Natural killer cell (primary cell): ENCODE measurements around the gene TMEM87A. TPM values are rescaled to one million over a fixed set of nuclear protein-coding genes. Genes with fewer than 3 reads are reported as not detected.

Experiments
- ATAC-seq, 3 donors: fragments of 150-1000 bp in 2 of 3; fragments of 200-7000 bp in 1 of 3; cut with Tn5 transposase; 1 replicate in 1 of 3; 2 replicates in 2 of 3; pipeline ENCODE4 v1.10.0; 2021; ENCODE audit warnings: mild to moderate bottlenecking in 2 of 3, moderate library complexity in 2 of 3
- DNase-seq, 2 donors: peaks; one replicate each; pipeline versions ENCODE4 v3.0.0 to v3.0.0-alpha.2; 2013 to 2021; ENCODE audit warnings: mixed read lengths in 1 of 2
- H3K27ac ChIP-seq: one replicate; pipeline ENCODE4 v1.5.1; 2013; ENCODE audit warnings: mild to moderate bottlenecking, low read length
- H3K27me3 ChIP-seq: one replicate; pipeline ENCODE4 v1.6.1; 2013; ENCODE audit warnings: low read length; ENCODE audit not compliant: control insufficient read depth, insufficient read depth
- H3K36me3 ChIP-seq: one replicate; pipeline ENCODE4 v1.6.1; 2013; ENCODE audit warnings: low read length; ENCODE audit not compliant: control insufficient read depth, insufficient read depth
- H3K4me1 ChIP-seq: one replicate; pipeline ENCODE4 v1.6.1; 2013; ENCODE audit warnings: low read length; ENCODE audit not compliant: control insufficient read depth, insufficient read depth
- H3K4me3 ChIP-seq: one replicate; pipeline ENCODE4 v1.5.1; 2013; ENCODE audit warnings: low read length
- H3K9me3 ChIP-seq: one replicate; pipeline ENCODE4 v1.6.1; 2013; ENCODE audit warnings: low read length; ENCODE audit not compliant: control insufficient read depth, insufficient read depth
- H3K27ac Mint-ChIP-seq, 2 donors: one replicate each; pipeline ENCODE4 v1.8.0; 2022; ENCODE audit warnings: mild to moderate bottlenecking in 2 of 2, mixed read lengths in 2 of 2, moderate library complexity in 1 of 2
- H3K27me3 Mint-ChIP-seq, 2 donors: one replicate each; pipeline ENCODE4 v1.8.0; 2022; ENCODE audit warnings: low read depth in 2 of 2, mixed read lengths in 2 of 2
- H3K36me3 Mint-ChIP-seq: one replicate; pipeline ENCODE4 v1.8.0; 2022; ENCODE audit warnings: mixed read lengths
- H3K4me1 Mint-ChIP-seq, 2 donors: one replicate each; pipeline ENCODE4 v1.8.0; 2022; ENCODE audit warnings: mixed read lengths in 2 of 2
- H3K4me3 Mint-ChIP-seq: one replicate; pipeline ENCODE4 v1.8.0; 2022; ENCODE audit warnings: mild to moderate bottlenecking, moderate library complexity, mixed read lengths
- H3K9me3 Mint-ChIP-seq, 2 donors: one replicate each; pipeline ENCODE4 v1.8.0; 2022; ENCODE audit warnings: mixed read lengths in 2 of 2
- CTCF ChIP-seq: fragments of 200-600 bp; IDR thresholded peaks from one replicate; pipeline ENCODE4 v1.8.0; 2022; ENCODE audit warnings: antibody characterized with exemption
- WGBS: methylation state at CpG from one replicate; pipeline ENCODE4 v1.1.7; 2013; ENCODE audit warnings: missing lambda C conversion rate; ENCODE audit not compliant: insufficient coverage; 5-methylcytosine and 5-hydroxymethylcytosine counted together
- intact Hi-C: fragments of 100-400 bp; cut with micrococcal nuclease; formaldehyde crosslinking; loops from one replicate; pipeline ENCODE4 v1.14.2; 2022
- total RNA-seq, 4 donors: library from RNA; stranded (reverse); fragments of 120-200 nt in 1 of 4; gene quantifications; one replicate each; pipeline versions ENCODE4 v1.2.3 to v1.2.4, GENCODE V29; 2013 to 2022

TMEM87A gene
- total RNA-seq, 3 donors from 2014 or later (not counting 1 experiment from before 2014, with no cell fraction given): 70.8 to 76.4 (median 73.7) TPM

GRCh38 chr15:42284551-42284950 is 11.3 kb upstream of the TMEM87A start:
- H3K36me3 ChIP-seq: peaks cover 48% of the 10 kb centered on the region
- H3K27ac ChIP-seq: no peak overlapping the region
- no peaks in the 10 kb centered on the region for H3K27me3 ChIP-seq
- ATAC-seq: no peak
- no peaks in the 10 kb centered on the region for H3K36me3 Mint-ChIP-seq
- H3K9me3 Mint-ChIP-seq: no peaks in the 10 kb centered on the region
- H3K4me1 Mint-ChIP-seq: no peaks in the 10 kb centered on the region
- intact Hi-C loops: no loop called here
- H3K27me3 Mint-ChIP-seq: no peaks in the 10 kb centered on the region
- no peaks in the 10 kb centered on the region for H3K4me1 ChIP-seq
- no peak overlapping the region for H3K27ac Mint-ChIP-seq
- no peak overlapping the region for H3K4me3 ChIP-seq
- TF ChIP-seq CTCF: no peak
- H3K9me3 ChIP-seq: no peaks in the 10 kb centered on the region
- no peak overlapping the region for H3K4me3 Mint-ChIP-seq
- DNase-seq: no peak

GRCh38 chr15:42283671-42284070 is 10.4 kb upstream of the TMEM87A start:
- Histone ChIP-seq H3K27ac (no peak overlapping the region), H3K36me3 (peaks cover 45% of the 10 kb centered on the region), H3K4me1 (no peaks in the 10 kb centered on the region), H3K4me3 (no peak overlapping the region), H3K9me3 (no peaks in the 10 kb centered on the region), H3K27me3 (no peaks in the 10 kb centered on the region)
- H3K27me3 Mint-ChIP-seq: no peaks in the 10 kb centered on the region
- TF ChIP-seq CTCF: no peak
- DNase-seq (no peak), ATAC-seq (no peak)
- H3K27ac Mint-ChIP-seq: no peak overlapping the region
- no peaks in the 10 kb centered on the region for H3K4me1 Mint-ChIP-seq
- WGBS: 93% methylated on average over 3 of the region's 3 CpGs
- intact Hi-C loops: no loop called here
- H3K9me3 Mint-ChIP-seq: no peaks in the 10 kb centered on the region
- no peaks in the 10 kb centered on the region for H3K36me3 Mint-ChIP-seq
- no peak overlapping the region for H3K4me3 Mint-ChIP-seq

- no peak overlapping the region for H3K27ac Mint-ChIP-seq
- no peak overlapping the region for H3K4me3 ChIP-seq
- no peak overlapping the region for H3K4me3 Mint-ChIP-seq
- peaks cover 40% of the 10 kb centered on the region for H3K36me3 ChIP-seq
- no peak overlapping the region for H3K27ac ChIP-seq
- 65% methylated on average over 3 of the region's 5 CpGs for WGBS
- TF ChIP-seq CTCF: no peak
- no peaks in the 10 kb centered on the region for H3K36me3 Mint-ChIP-seq
- H3K9me3 ChIP-seq: no peaks in the 10 kb centered on the region
- DNase-seq (no peak), ATAC-seq (no peak)
- H3K4me1 Mint-ChIP-seq: no peaks in the 10 kb centered on the region
- H3K4me1 ChIP-seq: no peaks in the 10 kb centered on the region
- no peaks in the 10 kb centered on the region for H3K27me3 Mint-ChIP-seq
- intact Hi-C loops: no loop called here
- no peaks in the 10 kb centered on the region for H3K9me3 Mint-ChIP-seq
- no peaks in the 10 kb centered on the region for H3K27me3 ChIP-seq
Measured at GRCh38 chr15:42282926-42283325, 9.7 kb upstream of the TMEM87A start.

- intact Hi-C loops: no loop called here
- TF ChIP-seq CTCF: no peak
- no peaks in the 10 kb centered on the region for H3K9me3 Mint-ChIP-seq
- H3K9me3 ChIP-seq: no peaks in the 10 kb centered on the region
- no peak overlapping the region for H3K27ac ChIP-seq
- H3K4me1 ChIP-seq: no peaks in the 10 kb centered on the region
- no peak overlapping the region for H3K4me3 ChIP-seq
- H3K27ac Mint-ChIP-seq: no peak overlapping the region
- H3K27me3 Mint-ChIP-seq: no peaks in the 10 kb centered on the region
- ATAC-seq (no peak), DNase-seq (no peak)
- H3K4me1 Mint-ChIP-seq: no peaks in the 10 kb centered on the region
- H3K36me3 ChIP-seq: peaks cover 39% of the 10 kb centered on the region
- H3K27me3 ChIP-seq: no peaks in the 10 kb centered on the region
- H3K36me3 Mint-ChIP-seq: no peaks in the 10 kb centered on the region
- H3K4me3 Mint-ChIP-seq: no peak overlapping the region
Measured at GRCh38 chr15:42282344-42282743, 9.1 kb upstream of the TMEM87A start.
